Measurements from ENCODE around the gene ZNF496. TPM values are rescaled to one million over a fixed set of nuclear protein-coding genes. Genes with fewer than 3 reads are reported as not detected.

The ZNF496 gene
- total RNA-seq, 1 donor from 2014 or later: 21.2 TPM

DNA sequence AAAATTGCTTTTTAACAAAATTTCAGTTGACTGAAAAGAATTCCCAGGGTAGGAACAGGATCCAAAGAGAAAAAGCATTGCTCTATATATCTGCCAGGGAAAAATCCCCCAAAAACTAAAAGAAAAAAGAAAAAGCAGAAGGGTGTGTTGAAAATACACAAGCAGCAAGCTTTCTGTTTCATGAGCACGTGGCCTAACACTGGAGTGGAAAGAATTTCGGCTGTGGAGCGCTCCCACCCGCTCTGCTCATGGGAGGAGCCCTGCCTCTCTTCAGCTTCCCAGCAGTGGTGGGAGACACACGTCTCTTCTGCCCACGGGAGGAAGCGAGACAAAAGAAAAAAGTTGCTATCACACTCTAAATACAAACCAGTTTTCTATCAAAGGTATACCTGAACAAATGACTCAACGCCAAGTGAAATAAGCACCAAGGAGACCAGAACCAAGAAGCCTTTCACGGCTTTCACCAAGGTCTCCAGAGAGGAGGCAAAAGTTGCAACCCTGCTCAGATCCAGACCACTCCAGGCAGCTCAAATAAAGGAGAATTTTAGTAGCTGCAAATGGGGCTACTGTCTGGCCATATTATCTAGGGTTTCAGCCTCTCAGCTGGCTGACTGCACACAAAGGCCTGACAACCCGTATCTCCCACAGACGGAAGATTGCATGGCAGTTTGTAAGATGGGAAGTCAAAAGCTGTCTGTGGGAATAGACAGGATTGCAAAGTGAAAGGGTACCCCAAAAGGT, 29.5 kb upstream of the ZNF496 start:
- ChIA-PET POLR2A (no interaction called here), CTCF (interaction anchor here (2.3 kb wide), 1 partner anchor 12 kb away, joined by 7 read pairs; no protein-coding TSS in a partner anchor)
- Mint-ChIP-seq H3K36me3 (ENCODE audit: low read depth) (no peaks in the 10 kb centered on the region), H3K4me3 (no peak overlapping the region), H3K27ac (no peak overlapping the region), H3K9me3 (no peaks in the 10 kb centered on the region), H3K27me3 (peaks cover 46% of the 10 kb centered on the region), H3K4me1 (peaks cover 26% of the 10 kb centered on the region)
- TF ChIP-seq, protein P1, sequence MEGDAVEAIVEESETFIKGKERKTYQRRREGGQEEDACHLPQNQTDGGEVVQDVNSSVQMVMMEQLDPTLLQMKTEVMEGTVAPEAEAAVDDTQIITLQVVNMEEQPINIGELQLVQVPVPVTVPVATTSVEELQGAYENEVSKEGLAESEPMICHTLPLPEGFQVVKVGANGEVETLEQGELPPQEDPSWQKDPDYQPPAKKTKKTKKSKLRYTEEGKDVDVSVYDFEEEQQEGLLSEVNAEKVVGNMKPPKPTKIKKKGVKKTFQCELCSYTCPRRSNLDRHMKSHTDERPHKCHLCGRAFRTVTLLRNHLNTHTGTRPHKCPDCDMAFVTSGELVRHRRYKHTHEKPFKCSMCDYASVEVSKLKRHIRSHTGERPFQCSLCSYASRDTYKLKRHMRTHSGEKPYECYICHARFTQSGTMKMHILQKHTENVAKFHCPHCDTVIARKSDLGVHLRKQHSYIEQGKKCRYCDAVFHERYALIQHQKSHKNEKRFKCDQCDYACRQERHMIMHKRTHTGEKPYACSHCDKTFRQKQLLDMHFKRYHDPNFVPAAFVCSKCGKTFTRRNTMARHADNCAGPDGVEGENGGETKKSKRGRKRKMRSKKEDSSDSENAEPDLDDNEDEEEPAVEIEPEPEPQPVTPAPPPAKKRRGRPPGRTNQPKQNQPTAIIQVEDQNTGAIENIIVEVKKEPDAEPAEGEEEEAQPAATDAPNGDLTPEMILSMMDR (IDR thresholded peaks at IDR 0.05): no peak
- intact Hi-C loops (cut with micrococcal nuclease): no loop called here
- ATAC-seq (ENCODE audit: low read depth) (no peak), DNase-seq (no peak)

DNA sequence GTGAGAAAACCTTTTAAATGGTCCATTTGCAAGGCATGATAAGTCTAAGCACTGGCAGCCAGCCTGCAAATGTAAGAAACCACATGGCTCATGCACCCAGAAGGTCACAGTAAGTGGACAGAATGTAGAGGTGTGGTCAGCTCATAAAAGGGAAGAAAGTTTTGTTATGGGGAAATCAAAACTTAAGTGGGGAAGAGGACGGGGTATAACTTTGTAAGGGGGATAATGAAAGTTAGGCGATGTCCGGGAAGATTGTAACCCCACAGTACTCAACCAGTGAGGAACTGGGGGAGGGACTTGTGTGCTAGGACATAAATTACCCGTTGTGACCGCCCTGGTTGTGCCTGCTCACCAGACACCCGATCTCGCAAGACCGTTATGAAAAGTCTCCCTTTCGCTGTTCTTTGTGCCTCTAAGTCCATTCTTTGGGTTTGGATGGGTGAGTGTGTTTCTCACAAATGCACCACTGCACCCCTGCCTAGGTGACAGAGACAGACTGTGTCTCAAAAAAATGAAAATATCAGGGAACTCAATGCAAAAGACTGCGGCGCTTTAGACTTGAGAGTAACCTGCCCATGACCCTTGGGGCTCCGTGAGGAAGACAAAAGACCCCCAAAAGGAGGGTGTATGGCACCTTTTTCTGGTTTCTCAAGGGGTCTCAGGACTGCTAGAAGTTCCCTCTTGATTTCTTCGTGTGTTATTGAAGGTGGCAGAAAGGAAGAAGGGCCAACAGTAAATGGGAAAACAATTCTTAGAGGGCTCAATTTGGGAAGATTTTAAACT, 28.6 kb upstream of the ZNF496 start:
- Mint-ChIP-seq H3K27me3 (peaks cover 49% of the 10 kb centered on the region), H3K9me3 (no peaks in the 10 kb centered on the region), H3K4me3 (peak overlapping the region; percentile 42), H3K27ac (no peak overlapping the region), H3K4me1 (peaks cover 26% of the 10 kb centered on the region), H3K36me3 (ENCODE audit: low read depth) (no peaks in the 10 kb centered on the region)
- intact Hi-C loops (cut with micrococcal nuclease): no loop called here
- no peak for DNase-seq
- CTCF ChIA-PET: interaction anchor here (2.3 kb wide), 1 partner anchor 13 kb away, joined by 7 read pairs; no protein-coding TSS in a partner anchor
- TF ChIP-seq, protein P1 (IDR thresholded peaks at IDR 0.05): no peak
- POLR2A ChIA-PET: no interaction called here
- no peak for ATAC-seq (ENCODE audit: low read depth)

DNA sequence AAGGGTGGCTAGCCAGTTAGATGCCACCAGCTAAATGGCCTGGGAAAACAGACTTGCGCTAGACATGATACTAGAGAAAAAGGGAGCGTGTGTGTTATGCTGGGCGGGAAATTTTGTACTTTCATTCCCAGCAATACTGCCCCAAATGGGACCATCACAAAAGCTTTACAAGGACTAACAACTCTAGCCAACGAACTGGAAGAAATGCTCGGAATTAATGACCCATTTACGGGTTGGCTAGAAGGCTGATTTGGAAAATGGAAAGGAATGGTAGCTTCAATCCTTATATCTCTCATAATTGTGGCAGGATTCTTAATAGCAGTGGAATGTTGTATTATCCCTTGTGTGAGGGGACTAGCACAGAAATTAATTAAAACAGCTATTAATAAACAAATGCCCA, 27.9 kb upstream of the ZNF496 start:
- peaks cover 44% of the 10 kb centered on the region for H3K27me3 Mint-ChIP-seq
- peaks cover 26% of the 10 kb centered on the region for H3K4me1 Mint-ChIP-seq

DNA sequence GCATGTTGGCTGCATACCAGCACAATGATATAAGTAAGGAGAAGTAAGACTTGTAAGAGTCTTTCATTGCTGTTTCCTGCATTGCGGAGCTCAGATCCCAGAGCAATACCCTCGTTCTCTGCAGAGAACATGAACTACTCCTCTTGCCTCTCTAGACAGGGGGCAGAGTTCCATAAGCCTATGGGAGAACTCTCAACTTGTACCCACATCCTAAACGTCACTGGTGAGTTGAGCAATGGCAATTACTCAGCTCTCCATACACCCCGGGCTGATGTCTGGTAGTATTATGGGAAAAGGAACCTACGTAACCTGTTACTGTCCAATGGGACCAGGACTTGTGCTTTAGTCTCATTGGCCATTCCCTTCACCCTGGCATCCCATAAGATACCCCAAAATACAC, 27.3 kb upstream of the ZNF496 start:
- TF ChIP-seq, protein P1 (IDR thresholded peaks at IDR 0.05): no peak
- DNase-seq: no peak
- intact Hi-C loops (cut with micrococcal nuclease): loop anchor here (5.0 kb wide), 1 partner anchor 42 kb away; no protein-coding TSS in a partner anchor
- Mint-ChIP-seq H3K4me3 (no peak overlapping the region), H3K27me3 (peaks cover 44% of the 10 kb centered on the region), H3K27ac (no peak overlapping the region), H3K36me3 (ENCODE audit: low read depth) (no peaks in the 10 kb centered on the region), H3K4me1 (peaks cover 26% of the 10 kb centered on the region), H3K9me3 (no peaks in the 10 kb centered on the region)
- ChIA-PET POLR2A (no interaction called here), CTCF (interaction anchor here (2.3 kb wide), 1 partner anchor 14 kb away, joined by 7 read pairs; no protein-coding TSS in a partner anchor)
- ATAC-seq (ENCODE audit: low read depth): no peak

More for the DNA sequence above, 27.9 kb upstream of the ZNF496 start:
- DNase-seq (no peak), ATAC-seq (ENCODE audit: low read depth) (no peak)
- H3K36me3 Mint-ChIP-seq (ENCODE audit: low read depth): no peaks in the 10 kb centered on the region
- H3K4me3 Mint-ChIP-seq: no peak overlapping the region
- intact Hi-C loops (cut with micrococcal nuclease): loop anchor here (5.0 kb wide), 1 partner anchor 42 kb away; no protein-coding TSS in a partner anchor
- ChIA-PET POLR2A (no interaction called here), CTCF (interaction anchor here (2.3 kb wide), 1 partner anchor 13 kb away, joined by 7 read pairs; no protein-coding TSS in a partner anchor)
- no peak overlapping the region for H3K27ac Mint-ChIP-seq
- H3K9me3 Mint-ChIP-seq: no peaks in the 10 kb centered on the region
- TF ChIP-seq, protein P1 (IDR thresholded peaks at IDR 0.05): no peak

All from activated B cell treated with CpG ODN at 0.5 μM for 24 hours (primary cell).